Uterus (tissue), 4 donors: Measurements from ENCODE around the gene LUC7L3. TPM values are rescaled to one million over a fixed set of nuclear protein-coding genes. Genes with fewer than 3 reads are reported as not detected.

ENCODE experiments used
- DNase-seq, 2 donors: peaks; one replicate each; pipeline ENCODE4 v3.0.0-alpha.2; 2019 to 2020
- H3K27ac ChIP-seq, 2 donors: fragments of 200-600 bp; sonication (generic); 1 replicate in 1 of 2; 2 replicates in 1 of 2; pipeline ENCODE4 v1.5.1; 2016 to 2018
- H3K27me3 ChIP-seq, 2 donors: fragments of 200-600 bp; sonication (generic); one replicate each; pipeline ENCODE4 v1.5.1; 2018 to 2019; ENCODE audit warnings: control low read depth in 1 of 2
- H3K36me3 ChIP-seq, 2 donors: fragments of 200-600 bp; sonication (generic); one replicate each; pipeline ENCODE4 v1.5.1; 2019; ENCODE audit warnings: control low read depth in 1 of 2
- H3K4me1 ChIP-seq, 2 donors: fragments of 200-600 bp; sonication (generic); one replicate each; pipeline ENCODE4 v1.5.1; 2018 to 2019; ENCODE audit warnings: control low read depth in 1 of 2
- H3K4me3 ChIP-seq, 2 donors: fragments of 200-600 bp; sonication (generic); 1 replicate in 1 of 2; 2 replicates in 1 of 2; pipeline ENCODE4 v1.5.1; 2018 to 2019; ENCODE audit warnings: mild to moderate bottlenecking in 1 of 2
- H3K9me3 ChIP-seq, 2 donors: fragments of 200-600 bp; sonication (generic); one replicate each; pipeline ENCODE4 v1.5.1; 2019; ENCODE audit warnings: control low read depth in 1 of 2
- CTCF ChIP-seq, 4 experiments: fragments of 200-600 bp in 2 of 4; fragments of 450-650 bp in 2 of 4; sonication (generic) in 2 of 4; IDR thresholded peaks; one replicate each; pipeline ENCODE4 v1.5.1; 2016 to 2019; ENCODE audit warnings: antibody characterized with exemption in 4 of 4, mild to moderate bottlenecking in 2 of 4, moderate library complexity in 1 of 4
- POLR2A ChIP-seq, 2 donors: fragments of 450-650 bp; IDR thresholded peaks; one replicate each; pipeline ENCODE4 v1.6.1; 2016; ENCODE audit warnings: antibody characterized with exemption in 2 of 2, mild to moderate bottlenecking in 1 of 2, moderate library complexity in 1 of 2
- intact Hi-C: fragments of 100-400 bp; cut with DNase I; formaldehyde crosslinking; loops from one replicate; pipeline ENCODE4 v1.15.1; 2023; ENCODE audit warnings: low total_unique reads
- total RNA-seq, 4 donors: library from RNA; depleted of rRNA in 3 of 4; stranded (reverse); fragments of >200 nt in 3 of 4; gene quantifications; one replicate each; pipeline versions ENCODE4 v1.1.0 to v1.2.4, GENCODE V29; 2014 to 2023
- donor health status: DM: yes; HTN: yes; CAD: no.

LUC7L3 gene
- total RNA-seq, 4 donors from 2014 or later: 98.1 to 221 (median 163) TPM

DNA sequence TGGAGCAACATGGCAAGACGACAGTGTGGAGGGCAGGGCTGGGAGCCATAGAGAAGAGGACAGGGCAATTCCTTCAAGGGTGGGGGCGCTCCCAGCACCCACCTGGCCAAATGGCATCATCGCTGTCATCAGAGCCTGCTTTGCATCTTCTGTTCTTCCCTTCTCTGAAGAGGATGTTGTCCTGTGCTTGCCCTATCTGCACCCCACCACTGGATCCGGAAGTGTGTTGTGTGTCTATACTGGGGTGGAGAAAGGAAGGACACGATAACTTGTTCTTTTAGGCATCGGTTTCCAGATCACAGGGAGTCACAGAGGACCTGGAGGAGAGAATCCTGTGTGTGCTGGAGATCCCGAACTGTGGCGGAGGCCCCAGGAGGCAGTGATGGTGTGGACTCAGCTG is 73.6 kb downstream of the LUC7L3 start:
- Histone ChIP-seq H3K9me3 (no peaks in the 10 kb centered on the region), H3K27ac (no peak overlapping the region), H3K4me1 (no peaks in the 10 kb centered on the region), H3K36me3 (no peaks in the 10 kb centered on the region), H3K4me3 (no peak overlapping the region), H3K27me3 (no peaks in the 10 kb centered on the region)
- no peak for DNase-seq
- intact Hi-C loops: no loop called here
- TF ChIP-seq POLR2A (IDR thresholded peaks at IDR 0.05): no peak
- no peak for TF ChIP-seq CTCF (IDR thresholded peaks at IDR 0.05)

- DNase-seq: no peak
- Histone ChIP-seq H3K4me3 (no peak overlapping the region), H3K9me3 (no peaks in the 10 kb centered on the region), H3K36me3 (no peaks in the 10 kb centered on the region), H3K27me3 (no peaks in the 10 kb centered on the region), H3K4me1 (no peaks in the 10 kb centered on the region), H3K27ac (no peak overlapping the region)
- no peak for TF ChIP-seq POLR2A (IDR thresholded peaks at IDR 0.05)
- no peak for TF ChIP-seq CTCF (IDR thresholded peaks at IDR 0.05)
- intact Hi-C loops: no loop called here
Measured at GRCh38 chr17:50794361-50794760, 75.0 kb downstream of the LUC7L3 start.

DNA sequence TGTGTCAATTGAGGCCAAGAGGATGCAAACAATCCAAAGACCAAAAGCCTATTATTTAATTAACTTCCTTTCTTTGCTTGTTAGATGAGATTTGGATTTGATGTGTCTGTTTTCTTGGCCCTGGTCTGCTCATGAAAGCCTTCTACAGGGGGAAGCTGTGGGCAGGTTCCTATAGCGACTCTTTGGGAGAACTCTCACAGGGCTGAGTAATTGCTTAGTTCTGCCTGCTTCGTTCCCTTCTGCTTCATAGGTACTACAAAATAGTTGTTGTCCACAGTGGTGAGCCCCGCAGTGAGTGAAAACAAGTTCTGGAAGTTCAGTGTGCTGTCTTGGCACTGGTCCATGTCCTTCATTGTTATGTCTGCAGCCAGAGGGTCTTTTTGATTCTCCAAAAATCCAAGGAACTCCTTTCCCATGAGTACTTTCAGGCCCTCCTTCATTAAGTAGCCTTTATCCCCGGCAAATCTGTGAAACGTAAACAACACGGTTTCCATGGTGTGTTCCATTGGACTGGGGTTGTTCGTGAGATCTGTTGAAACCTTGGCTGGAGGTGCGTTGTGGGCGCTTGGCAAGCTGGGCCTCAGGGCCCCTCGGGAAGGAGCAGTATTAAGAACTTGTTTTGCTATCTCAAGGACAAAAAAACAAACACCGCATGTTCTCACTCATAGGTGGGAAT is 77.9 kb downstream of the LUC7L3 start:
- H3K36me3 ChIP-seq: no peaks in the 10 kb centered on the region
- H3K27ac ChIP-seq: no peak overlapping the region
- no peak overlapping the region for H3K4me3 ChIP-seq
- H3K9me3 ChIP-seq: no peaks in the 10 kb centered on the region
- no peak for DNase-seq
- intact Hi-C loops: no loop called here
- H3K27me3 ChIP-seq: no peaks in the 10 kb centered on the region
- H3K4me1 ChIP-seq: no peaks in the 10 kb centered on the region
- TF ChIP-seq CTCF (IDR thresholded peaks at IDR 0.05): no peak
- TF ChIP-seq POLR2A (IDR thresholded peaks at IDR 0.05): no peak

DNA sequence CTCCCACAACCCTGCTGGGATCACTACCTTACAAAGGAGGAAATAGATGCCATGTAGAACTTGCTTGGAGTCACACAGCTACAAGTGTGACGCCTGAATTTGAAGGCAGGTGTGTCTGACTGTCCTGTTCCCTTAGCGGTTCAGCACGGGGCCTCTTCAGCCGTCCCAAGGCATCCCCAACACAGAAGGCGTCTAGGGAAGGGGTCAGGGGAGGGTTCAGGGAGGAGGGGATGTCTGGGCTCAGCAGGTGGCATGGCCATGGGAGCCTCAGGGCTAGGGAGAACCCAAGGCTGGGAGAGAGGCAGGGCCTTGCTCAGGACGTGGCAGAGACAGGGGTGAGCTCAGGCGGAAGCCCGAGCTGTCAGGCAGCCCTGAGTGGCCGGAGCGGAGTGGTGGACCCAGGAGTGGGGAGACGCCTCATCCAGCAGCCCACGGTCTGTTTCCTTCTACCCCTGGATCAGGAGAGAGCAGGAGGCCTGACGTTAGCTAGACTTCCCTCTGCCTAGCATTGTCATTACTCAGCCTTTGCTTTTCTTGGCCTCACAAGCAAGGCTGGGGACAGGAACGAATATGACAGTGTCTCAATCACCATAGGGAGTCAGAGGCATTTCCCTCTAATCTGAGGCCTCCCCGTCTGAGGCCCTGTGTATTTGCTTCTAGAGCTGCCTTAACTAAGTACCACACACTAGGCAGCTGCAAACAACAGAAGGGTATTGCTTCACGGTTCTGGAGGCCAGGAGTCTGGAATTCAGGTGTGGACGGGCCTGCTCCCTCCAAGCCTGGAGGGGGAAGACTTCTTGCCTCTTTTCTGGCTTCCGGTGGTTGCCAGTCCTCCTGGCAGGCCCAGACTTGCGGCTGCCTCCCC is 79.3 kb downstream of the LUC7L3 start:
- H3K4me1 ChIP-seq: no peaks in the 10 kb centered on the region
- H3K27ac ChIP-seq: no peak overlapping the region
- H3K36me3 ChIP-seq: no peaks in the 10 kb centered on the region
- no peak for DNase-seq
- H3K9me3 ChIP-seq: no peaks in the 10 kb centered on the region
- H3K27me3 ChIP-seq: no peaks in the 10 kb centered on the region
- intact Hi-C loops: no loop called here
- H3K4me3 ChIP-seq: no peak overlapping the region
- no peak for TF ChIP-seq CTCF (IDR thresholded peaks at IDR 0.05)
- no peak for TF ChIP-seq POLR2A (IDR thresholded peaks at IDR 0.05)

DNA sequence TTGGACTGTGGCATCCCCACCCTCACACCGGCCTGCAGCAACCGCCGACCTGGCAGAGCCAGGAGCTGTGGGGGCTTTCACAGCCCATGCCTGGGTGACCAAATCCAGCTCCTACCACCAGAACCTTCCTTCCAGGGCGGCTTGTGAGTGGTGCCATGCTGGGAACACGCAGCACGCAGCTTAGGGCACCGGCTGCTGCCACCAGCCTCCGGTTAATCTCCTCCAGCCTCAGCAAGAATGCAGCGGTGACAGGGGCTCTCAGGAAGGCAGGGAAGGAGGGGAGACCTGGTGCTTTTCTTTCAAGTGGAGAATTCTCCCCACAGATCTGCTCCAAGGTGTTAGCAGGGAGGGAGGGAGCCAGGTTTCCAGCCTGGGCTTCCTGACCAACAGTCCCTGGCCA is 80.2 kb downstream of the LUC7L3 start:
- no peak overlapping the region for H3K27ac ChIP-seq
- no peaks in the 10 kb centered on the region for H3K4me1 ChIP-seq
- H3K4me3 ChIP-seq: no peak overlapping the region
- no peaks in the 10 kb centered on the region for H3K36me3 ChIP-seq
- no peak for DNase-seq
- H3K27me3 ChIP-seq: no peaks in the 10 kb centered on the region
- H3K9me3 ChIP-seq: no peaks in the 10 kb centered on the region
- TF ChIP-seq CTCF (IDR thresholded peaks at IDR 0.05): no peak
- intact Hi-C loops: no loop called here
